Measurements from ENCODE around the gene SSX2IP.

The SSX2IP gene

DNA sequence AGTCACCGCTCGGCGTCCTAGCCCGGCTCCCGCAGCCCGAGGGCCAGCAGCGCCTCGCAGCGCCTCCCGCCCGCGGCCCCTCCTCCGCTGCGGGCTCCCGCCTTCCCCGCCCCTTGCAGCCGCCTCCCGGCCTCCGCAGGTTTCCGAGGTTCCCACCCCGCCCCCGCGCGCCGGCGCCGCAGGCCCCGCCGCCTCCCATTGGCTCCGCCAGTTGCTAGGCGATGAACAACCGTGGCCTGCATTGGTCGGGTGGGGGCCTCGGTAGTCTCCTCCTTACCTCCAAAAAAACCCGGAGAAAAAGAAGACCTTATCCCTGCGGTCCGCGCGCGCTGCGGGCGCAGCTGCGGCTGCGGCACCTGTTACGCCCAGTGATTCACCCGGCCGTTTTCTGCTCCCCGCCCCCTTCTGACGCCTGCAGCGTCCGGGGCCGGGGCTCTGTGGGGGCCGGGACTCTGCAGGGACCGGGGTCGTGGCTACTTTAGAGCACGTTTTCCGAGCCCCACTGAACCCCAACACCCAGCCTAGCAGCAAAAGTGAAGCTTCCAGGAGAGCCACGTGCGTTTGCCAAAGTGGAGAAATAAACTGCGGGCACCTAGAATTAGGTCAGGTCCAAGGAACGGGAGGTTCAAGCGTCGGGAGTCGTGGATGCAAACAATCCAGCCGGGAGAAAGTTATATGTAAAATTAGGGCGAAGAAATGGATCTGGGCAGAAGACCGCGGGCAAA lies at the start of gene SSX2IP (continued):
- TF ChIP-seq, protein P1, sequence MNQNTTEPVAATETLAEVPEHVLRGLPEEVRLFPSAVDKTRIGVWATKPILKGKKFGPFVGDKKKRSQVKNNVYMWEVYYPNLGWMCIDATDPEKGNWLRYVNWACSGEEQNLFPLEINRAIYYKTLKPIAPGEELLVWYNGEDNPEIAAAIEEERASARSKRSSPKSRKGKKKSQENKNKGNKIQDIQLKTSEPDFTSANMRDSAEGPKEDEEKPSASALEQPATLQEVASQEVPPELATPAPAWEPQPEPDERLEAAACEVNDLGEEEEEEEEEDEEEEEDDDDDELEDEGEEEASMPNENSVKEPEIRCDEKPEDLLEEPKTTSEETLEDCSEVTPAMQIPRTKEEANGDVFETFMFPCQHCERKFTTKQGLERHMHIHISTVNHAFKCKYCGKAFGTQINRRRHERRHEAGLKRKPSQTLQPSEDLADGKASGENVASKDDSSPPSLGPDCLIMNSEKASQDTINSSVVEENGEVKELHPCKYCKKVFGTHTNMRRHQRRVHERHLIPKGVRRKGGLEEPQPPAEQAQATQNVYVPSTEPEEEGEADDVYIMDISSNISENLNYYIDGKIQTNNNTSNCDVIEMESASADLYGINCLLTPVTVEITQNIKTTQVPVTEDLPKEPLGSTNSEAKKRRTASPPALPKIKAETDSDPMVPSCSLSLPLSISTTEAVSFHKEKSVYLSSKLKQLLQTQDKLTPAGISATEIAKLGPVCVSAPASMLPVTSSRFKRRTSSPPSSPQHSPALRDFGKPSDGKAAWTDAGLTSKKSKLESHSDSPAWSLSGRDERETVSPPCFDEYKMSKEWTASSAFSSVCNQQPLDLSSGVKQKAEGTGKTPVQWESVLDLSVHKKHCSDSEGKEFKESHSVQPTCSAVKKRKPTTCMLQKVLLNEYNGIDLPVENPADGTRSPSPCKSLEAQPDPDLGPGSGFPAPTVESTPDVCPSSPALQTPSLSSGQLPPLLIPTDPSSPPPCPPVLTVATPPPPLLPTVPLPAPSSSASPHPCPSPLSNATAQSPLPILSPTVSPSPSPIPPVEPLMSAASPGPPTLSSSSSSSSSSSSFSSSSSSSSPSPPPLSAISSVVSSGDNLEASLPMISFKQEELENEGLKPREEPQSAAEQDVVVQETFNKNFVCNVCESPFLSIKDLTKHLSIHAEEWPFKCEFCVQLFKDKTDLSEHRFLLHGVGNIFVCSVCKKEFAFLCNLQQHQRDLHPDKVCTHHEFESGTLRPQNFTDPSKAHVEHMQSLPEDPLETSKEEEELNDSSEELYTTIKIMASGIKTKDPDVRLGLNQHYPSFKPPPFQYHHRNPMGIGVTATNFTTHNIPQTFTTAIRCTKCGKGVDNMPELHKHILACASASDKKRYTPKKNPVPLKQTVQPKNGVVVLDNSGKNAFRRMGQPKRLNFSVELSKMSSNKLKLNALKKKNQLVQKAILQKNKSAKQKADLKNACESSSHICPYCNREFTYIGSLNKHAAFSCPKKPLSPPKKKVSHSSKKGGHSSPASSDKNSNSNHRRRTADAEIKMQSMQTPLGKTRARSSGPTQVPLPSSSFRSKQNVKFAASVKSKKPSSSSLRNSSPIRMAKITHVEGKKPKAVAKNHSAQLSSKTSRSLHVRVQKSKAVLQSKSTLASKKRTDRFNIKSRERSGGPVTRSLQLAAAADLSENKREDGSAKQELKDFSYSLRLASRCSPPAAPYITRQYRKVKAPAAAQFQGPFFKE (tag by site-specific recombination; IDR thresholded peaks at IDR 0.05; ENCODE audit: borderline replicate concordance) = no peak
- TF ChIP-seq, protein P2, sequence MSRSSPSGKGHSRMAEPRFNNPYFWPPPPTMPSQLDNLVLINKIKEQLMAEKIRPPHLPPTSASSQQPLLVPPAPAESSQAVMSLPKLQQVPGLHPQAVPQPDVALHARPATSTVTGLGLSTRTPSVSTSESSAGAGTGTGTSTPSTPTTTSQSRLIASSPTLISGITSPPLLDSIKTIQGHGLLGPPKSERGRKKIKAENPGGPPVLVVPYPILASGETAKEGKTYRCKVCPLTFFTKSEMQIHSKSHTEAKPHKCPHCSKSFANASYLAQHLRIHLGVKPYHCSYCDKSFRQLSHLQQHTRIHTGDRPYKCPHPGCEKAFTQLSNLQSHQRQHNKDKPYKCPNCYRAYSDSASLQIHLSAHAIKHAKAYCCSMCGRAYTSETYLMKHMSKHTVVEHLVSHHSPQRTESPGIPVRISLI (tag by site-specific recombination; IDR thresholded peaks at IDR 0.05) = peak; percentile 97
- TF ChIP-seq ZIC2 (tag by site-specific recombination; IDR thresholded peaks at IDR 0.05) (peak; percentile 66), ZBTB8A (tag by site-specific recombination; IDR thresholded peaks at IDR 0.05) (peak; percentile 96), ZNF501 (tag by site-specific recombination; IDR thresholded peaks at IDR 0.05) (peak; percentile 75; the same call in 1 of the 2 replicates), ZNF670 (tag by site-specific recombination; IDR thresholded peaks at IDR 0.05; ENCODE audit: low read depth) (no peak), ZNF140 (tag by site-specific recombination; IDR thresholded peaks at IDR 0.05) (no peak), FEZF1 (tag by site-specific recombination; IDR thresholded peaks at IDR 0.05) (no peak), ZNF335 (tag by site-specific recombination; conservative IDR thresholded peaks at IDR 0.05) (peak; percentile 83), ZFP69B (tag by site-specific recombination; IDR thresholded peaks at IDR 0.05) (0 out of 2 replicates have a peak, but pooled peaks have one; percentile 20)

GRCh38 chr1:84738237-84738636 lies 48.0 kb upstream of the SSX2IP start:
- POLR2A ChIA-PET = no interaction called here
- Histone ChIP-seq H3K9me3 (ENCODE audit: control insufficient read depth, insufficient read depth, low read depth, low read length) (no peaks in the 10 kb centered on the region), H3K4me3 (ENCODE audit: low read depth, low read length) (no peak overlapping the region), H3K27ac (ENCODE audit: extremely low read depth, low read depth, low read length) (no peak overlapping the region), H3K4me1 (ENCODE audit: control insufficient read depth, insufficient read depth, low read length) (no peaks in the 10 kb centered on the region), H3K36me3 (ENCODE audit: control insufficient read depth in 2 of 2, insufficient read depth in 1 of 2, low read length in 2 of 2) (no peaks in the 10 kb centered on the region)
- TF ChIP-seq ZNF19 (tag by site-specific recombination; IDR thresholded peaks at IDR 0.05; ENCODE audit: low read depth) = no peak
- no peak for TF ChIP-seq SCRT2 (tag by site-specific recombination; IDR thresholded peaks at IDR 0.05)
- no peak for TF ChIP-seq BCL6B (tag by site-specific recombination; IDR thresholded peaks at IDR 0.05)
- TF ChIP-seq ZNF302 (tag by site-specific recombination; IDR thresholded peaks at IDR 0.05; ENCODE audit: low read depth) = no peak
- no peak for TF ChIP-seq ZNF423 (tag by site-specific recombination; IDR thresholded peaks at IDR 0.05)
- CTCF ChIA-PET = interaction anchor here (1.4 kb wide), 1 partner anchor 15 kb away, joined by 4 read pairs; no protein-coding TSS in a partner anchor

DNA sequence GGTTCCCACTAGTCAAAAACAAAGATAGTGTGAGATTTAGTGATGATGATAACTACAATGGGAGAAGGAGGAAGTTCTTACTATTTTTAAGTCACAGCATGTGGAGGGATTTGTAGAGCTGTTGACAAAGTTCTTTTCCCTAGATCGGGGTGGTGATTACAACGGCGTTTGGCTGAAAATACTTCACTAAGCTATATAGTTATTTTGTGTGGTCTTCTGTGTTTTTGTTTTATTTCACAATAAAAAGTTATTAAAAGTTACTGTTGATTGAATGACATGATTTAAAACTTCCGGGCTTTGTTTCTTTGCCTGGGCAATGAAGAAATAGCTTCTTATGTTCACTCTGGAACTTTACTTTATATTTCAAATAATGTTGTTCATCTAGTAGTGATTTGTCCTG lies 47.3 kb upstream of the SSX2IP start:
- ChIA-PET POLR2A (no interaction called here), CTCF (interaction anchor here (0.8 to 1.4 kb wide), 2 partner anchors 14 to 16 kb away, joined by 3 to 4 read pairs; no protein-coding TSS in a partner anchor)
- no peak for TF ChIP-seq ZNF26 (tag by site-specific recombination; IDR thresholded peaks at IDR 0.05)
- no peak for TF ChIP-seq ZNF624 (tag by site-specific recombination; IDR thresholded peaks at IDR 0.05)

More for the DNA sequence above, 47.3 kb upstream of the SSX2IP start:
- H3K4me1 ChIP-seq (ENCODE audit: control insufficient read depth, insufficient read depth, low read length) = no peaks in the 10 kb centered on the region
- no peak overlapping the region for H3K27ac ChIP-seq (ENCODE audit: extremely low read depth, low read depth, low read length)
- no peak overlapping the region for H3K4me3 ChIP-seq (ENCODE audit: low read depth, low read length)
- H3K36me3 ChIP-seq (ENCODE audit: control insufficient read depth in 2 of 2, insufficient read depth in 1 of 2, low read length in 2 of 2) = no peaks in the 10 kb centered on the region
- H3K9me3 ChIP-seq (ENCODE audit: control insufficient read depth, insufficient read depth, low read depth, low read length) = no peaks in the 10 kb centered on the region
